ENCODE results near the gene PDE10A.

Gene PDE10A

GRCh38 chr6:165417278-165417865 lies 245.7 kb downstream of the PDE10A start:
- no peak for TF ChIP-seq ZNF8 (CRISPR knock-in tag; IDR thresholded peaks at IDR 0.05)
- TF ChIP-seq ESRRG (CRISPR knock-in tag; IDR thresholded peaks at IDR 0.05): no peak
- no peak for TF ChIP-seq SNAI2 (CRISPR knock-in tag; IDR thresholded peaks at IDR 0.05)
- no peak for TF ChIP-seq TCF4 (CRISPR knock-in tag; IDR thresholded peaks at IDR 0.05; ENCODE audit: borderline replicate concordance)
- TF ChIP-seq ZNF70 (CRISPR knock-in tag; IDR thresholded peaks at IDR 0.05): no peak
- no peak for TF ChIP-seq CSDC2 (CRISPR knock-in tag; IDR thresholded peaks at IDR 0.05)
- TF ChIP-seq CSRNP3 (CRISPR knock-in tag; IDR thresholded peaks at IDR 0.05): no peak
- TF ChIP-seq RARB (CRISPR knock-in tag; IDR thresholded peaks at IDR 0.05): no peak
- no peak for TF ChIP-seq CREB5 (CRISPR knock-in tag; IDR thresholded peaks at IDR 0.05; ENCODE audit: low read depth)
- TF ChIP-seq TOX (CRISPR knock-in tag; IDR thresholded peaks at IDR 0.05; ENCODE audit: borderline replicate concordance): no peak
- TF ChIP-seq OSR1 (CRISPR knock-in tag; IDR thresholded peaks at IDR 0.05): no peak

GRCh38 chr6:165404697-165405096 lies 258.3 kb downstream of the PDE10A start:
- ATAC-seq: no peak
- TF ChIP-seq GLIS3 (CRISPR knock-in tag; IDR thresholded peaks at IDR 0.05) (no peak), ZC3H10 (CRISPR knock-in tag; IDR thresholded peaks at IDR 0.05) (no peak), ZFP30 (CRISPR knock-in tag; IDR thresholded peaks at IDR 0.05) (no peak), ARNTL (CRISPR knock-in tag; IDR thresholded peaks at IDR 0.05; ENCODE audit: borderline replicate concordance, low read depth) (no peak), CSRNP3 (CRISPR knock-in tag; IDR thresholded peaks at IDR 0.05) (no peak), OSR1 (CRISPR knock-in tag; IDR thresholded peaks at IDR 0.05) (no peak), ZNF70 (CRISPR knock-in tag; IDR thresholded peaks at IDR 0.05) (no peak), SNAI2 (CRISPR knock-in tag; IDR thresholded peaks at IDR 0.05) (no peak), ESRRG (CRISPR knock-in tag; IDR thresholded peaks at IDR 0.05) (no peak)

More at GRCh38 chr6:165417278-165417865, 245.7 kb downstream of the PDE10A start:
- ATAC-seq: no peak

- no peak for TF ChIP-seq CSRNP3 (CRISPR knock-in tag; IDR thresholded peaks at IDR 0.05)
- no peak for TF ChIP-seq CSDC2 (CRISPR knock-in tag; IDR thresholded peaks at IDR 0.05)
- no peak for TF ChIP-seq ESRRG (CRISPR knock-in tag; IDR thresholded peaks at IDR 0.05)
- TF ChIP-seq TSHZ2 (CRISPR knock-in tag; IDR thresholded peaks at IDR 0.05): no peak
- no peak for ATAC-seq
Observed at GRCh38 chr6:165404296-165404695, 258.7 kb downstream of the PDE10A start.

GRCh38 chr6:165403006-165403595 lies 259.9 kb downstream of the PDE10A start:
- no peak for ATAC-seq
- TF ChIP-seq POU6F1 (CRISPR knock-in tag; IDR thresholded peaks at IDR 0.05; ENCODE audit: borderline replicate concordance, low read depth) (no peak), GLIS3 (CRISPR knock-in tag; IDR thresholded peaks at IDR 0.05) (no peak), ESRRG (CRISPR knock-in tag; IDR thresholded peaks at IDR 0.05) (no peak), TOX (CRISPR knock-in tag; IDR thresholded peaks at IDR 0.05; ENCODE audit: borderline replicate concordance) (no peak), TCF4 (CRISPR knock-in tag; IDR thresholded peaks at IDR 0.05; ENCODE audit: borderline replicate concordance) (no peak), ISL1 (CRISPR knock-in tag; IDR thresholded peaks at IDR 0.05) (no peak)

Measured in SK-N-SH treated with all-trans-retinoic acid at 6 μM for 48 hours (cell line).